22Rv1 (cell line): Measurements from ENCODE around the gene TET3.
A peak's percentile ranks its signal among the peaks of the same experiment; 100 is the strongest.

ENCODE experiments used
- H3K27ac ChIP-seq: fragments of 450-650 bp; 2 replicates; pipeline ENCODE4 v1.5.1; 2017
- ZFX ChIP-seq: fragments of 450-650 bp; IDR thresholded peaks from 2 replicates; pipeline ENCODE4 v1.6.1; 2017; ENCODE audit warnings: antibody characterized with exemption, borderline replicate concordance
- TF ChIP-seq, protein P1 (sequence below): fragments of 450-650 bp; IDR thresholded peaks from 2 replicates; pipeline ENCODE4 v1.5.1; 2017; ENCODE audit warnings: mild to moderate bottlenecking

The TET3 gene

GRCh38 chr2:73997813-73998212, 13.1 kb downstream of the TET3 start:
- TF ChIP-seq, protein P1, sequence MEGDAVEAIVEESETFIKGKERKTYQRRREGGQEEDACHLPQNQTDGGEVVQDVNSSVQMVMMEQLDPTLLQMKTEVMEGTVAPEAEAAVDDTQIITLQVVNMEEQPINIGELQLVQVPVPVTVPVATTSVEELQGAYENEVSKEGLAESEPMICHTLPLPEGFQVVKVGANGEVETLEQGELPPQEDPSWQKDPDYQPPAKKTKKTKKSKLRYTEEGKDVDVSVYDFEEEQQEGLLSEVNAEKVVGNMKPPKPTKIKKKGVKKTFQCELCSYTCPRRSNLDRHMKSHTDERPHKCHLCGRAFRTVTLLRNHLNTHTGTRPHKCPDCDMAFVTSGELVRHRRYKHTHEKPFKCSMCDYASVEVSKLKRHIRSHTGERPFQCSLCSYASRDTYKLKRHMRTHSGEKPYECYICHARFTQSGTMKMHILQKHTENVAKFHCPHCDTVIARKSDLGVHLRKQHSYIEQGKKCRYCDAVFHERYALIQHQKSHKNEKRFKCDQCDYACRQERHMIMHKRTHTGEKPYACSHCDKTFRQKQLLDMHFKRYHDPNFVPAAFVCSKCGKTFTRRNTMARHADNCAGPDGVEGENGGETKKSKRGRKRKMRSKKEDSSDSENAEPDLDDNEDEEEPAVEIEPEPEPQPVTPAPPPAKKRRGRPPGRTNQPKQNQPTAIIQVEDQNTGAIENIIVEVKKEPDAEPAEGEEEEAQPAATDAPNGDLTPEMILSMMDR: no peak
- no peak for TF ChIP-seq ZFX
- no peak overlapping the region for H3K27ac ChIP-seq

- no peak overlapping the region for H3K27ac ChIP-seq
- TF ChIP-seq, protein P1: no peak
Measured at GRCh38 chr2:73998451-73998850, 13.7 kb downstream of the TET3 start.

- H3K27ac ChIP-seq: no peak overlapping the region
- TF ChIP-seq, protein P1: no peak
- no peak for TF ChIP-seq ZFX
Measured at GRCh38 chr2:73998933-73999332, 14.2 kb downstream of the TET3 start.

GRCh38 chr2:73999881-74000597, 15.3 kb downstream of the TET3 start:
- peak overlapping the region; percentile 32 for H3K27ac ChIP-seq

DNA sequence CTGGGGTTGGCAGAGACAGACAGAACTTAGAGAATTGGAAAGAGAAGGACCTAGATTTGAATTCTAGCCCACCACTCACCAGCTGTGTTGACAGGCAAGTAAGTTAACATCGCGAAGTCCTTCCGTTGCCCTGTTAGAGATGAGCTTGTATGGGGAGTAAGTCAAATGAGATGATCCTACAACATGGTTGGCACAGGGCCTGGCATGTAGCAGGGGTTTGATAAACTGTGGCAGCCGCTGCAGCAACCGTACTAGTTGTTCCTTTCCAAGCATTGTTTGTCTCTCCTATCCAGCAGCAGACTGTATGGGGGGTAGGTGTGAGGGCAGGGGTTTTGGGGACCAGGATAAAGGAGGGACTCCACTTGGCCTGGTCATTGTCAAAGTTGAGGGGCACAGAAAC, 16.0 kb downstream of the TET3 start:
- H3K27ac ChIP-seq: peak overlapping the region; percentile 32; the same call in 1 of the 2 replicates

More at GRCh38 chr2:73999881-74000597, 15.3 kb downstream of the TET3 start:
- TF ChIP-seq, protein P1: no peak
- no peak for TF ChIP-seq ZFX

DNA sequence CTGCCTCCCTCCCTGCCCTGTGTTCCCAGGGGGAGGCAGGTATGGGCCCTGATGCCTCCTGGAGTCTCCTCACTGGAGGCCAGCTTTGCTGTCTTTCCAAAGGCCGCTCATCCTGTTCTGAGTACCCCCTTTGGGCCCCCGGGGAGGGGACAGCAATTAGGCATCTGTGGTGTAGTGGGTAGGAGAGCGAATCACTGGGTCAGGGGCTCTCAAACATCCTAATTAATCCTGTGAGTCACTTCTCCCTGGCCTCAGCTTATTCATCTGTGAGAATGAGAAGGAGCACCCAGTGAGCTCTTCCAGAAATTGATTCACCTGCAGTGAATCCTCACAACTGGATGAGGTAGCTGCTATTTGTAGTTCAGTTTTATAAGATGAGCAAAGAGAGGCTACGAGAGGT, 16.4 kb downstream of the TET3 start:
- H3K27ac ChIP-seq: no peak overlapping the region
- TF ChIP-seq, protein P1: no peak
- TF ChIP-seq ZFX: no peak

More for the DNA sequence above, 16.0 kb downstream of the TET3 start:
- TF ChIP-seq ZFX: no peak
- TF ChIP-seq, protein P1: no peak

GRCh38 chr2:74001781-74002504, 17.2 kb downstream of the TET3 start:
- no peak overlapping the region for H3K27ac ChIP-seq
- TF ChIP-seq, protein P1: no peak
- no peak for TF ChIP-seq ZFX
